ENCODE measurements around the gene SLC25A43.

- TF ChIP-seq CTCF (IDR thresholded peaks at IDR 0.05): no peak
- no peak for TF ChIP-seq POLR2A (IDR thresholded peaks at IDR 0.05)
Measured at GRCh38 chrX:119455264-119455663, 56.1 kb downstream of the SLC25A43 start.

Data from gastroesophageal sphincter (tissue), 3 donors.